22Rv1 (cell line): ENCODE results near the gene ARHGEF40.

Experiments
- H3K27ac ChIP-seq: fragments of 450-650 bp; 2 replicates; pipeline ENCODE4 v1.5.1; 2017
- CTCF ChIP-seq: fragments of 450-650 bp; IDR thresholded peaks from 2 replicates; pipeline ENCODE4 v1.5.1; 2017; ENCODE audit warnings: mild to moderate bottlenecking
- ZFX ChIP-seq: fragments of 450-650 bp; IDR thresholded peaks from 2 replicates; pipeline ENCODE4 v1.6.1; 2017; ENCODE audit warnings: antibody characterized with exemption, borderline replicate concordance

ARHGEF40 gene

GRCh38 chr14:21055432-21056117 lies 14.5 kb upstream of the ARHGEF40 start:
- H3K27ac ChIP-seq = no peak overlapping the region
- TF ChIP-seq ZFX (no peak), CTCF (no peak)

GRCh38 chr14:21056520-21057163 lies 13.5 kb upstream of the ARHGEF40 start:
- no peak overlapping the region for H3K27ac ChIP-seq
- TF ChIP-seq CTCF (no peak), ZFX (no peak)

- H3K27ac ChIP-seq = no peak within 1 kb of the TSS
- TF ChIP-seq ZFX (no peak), CTCF (no peak)
Measured at GRCh38 chr14:21057803-21058675, 12.1 kb upstream of the ARHGEF40 start, which contains the start of gene RNASE8. RNASE8 (plus strand) TSS chr14:21057822; CDS start chr14:21057893, 71 bp downstream.

- no peak for TF ChIP-seq CTCF
- no peak for TF ChIP-seq ZFX
- H3K27ac ChIP-seq = no peak overlapping the region
Measured at GRCh38 chr14:21058903-21059302, 11.2 kb upstream of the ARHGEF40 start.

DNA sequence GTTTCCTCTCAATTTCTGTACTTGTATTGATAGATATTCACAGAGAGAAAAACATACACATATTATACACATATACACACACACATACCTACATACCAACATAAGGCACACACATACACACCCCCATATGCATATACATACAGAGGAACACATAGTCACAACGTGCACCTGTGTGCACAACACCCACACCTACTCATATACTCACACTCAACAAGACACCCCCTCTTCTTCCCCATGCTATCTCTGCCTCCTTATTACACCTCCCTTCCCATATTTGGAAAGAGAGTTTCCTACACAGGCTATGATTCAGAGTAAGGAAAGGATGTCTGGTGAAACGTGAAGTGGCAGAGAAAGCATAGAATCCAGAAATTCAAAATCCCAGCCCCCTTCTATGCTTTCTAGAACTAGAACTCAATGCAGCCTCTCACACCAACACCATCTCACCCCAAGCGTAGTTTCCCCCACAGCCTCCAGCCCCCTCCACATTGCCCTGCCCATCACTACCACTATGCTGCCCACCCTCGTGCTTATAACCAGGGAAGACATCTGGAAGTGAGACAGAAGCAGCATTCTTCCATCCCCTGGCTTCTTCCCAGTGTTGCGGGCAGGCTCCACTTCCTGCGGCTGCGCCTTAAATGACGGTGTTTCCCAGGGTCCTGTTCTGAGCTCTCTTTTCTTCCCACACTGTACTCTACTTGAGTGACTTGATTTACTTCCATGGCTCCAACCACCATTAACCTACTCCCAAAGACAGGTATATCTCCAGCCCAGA lies 10.1 kb upstream of the ARHGEF40 start:
- TF ChIP-seq CTCF = no peak
- no peak for TF ChIP-seq ZFX
- H3K27ac ChIP-seq = no peak overlapping the region

- TF ChIP-seq ZFX = no peak
- no peak overlapping the region for H3K27ac ChIP-seq
Measured at GRCh38 chr14:21060614-21061346, 9.3 kb upstream of the ARHGEF40 start.
